Peyer's patch (tissue), 4 donors: ENCODE data around the gene NACC2.

Experiments
- CTCF ChIP-seq, 6 experiments: fragments of 450-650 bp in 4 of 6; fragments of 200-600 bp in 2 of 6; sonication (generic) in 1 of 6; IDR thresholded peaks; one replicate each; pipeline ENCODE4 v1.5.1; 2017 to 2019; ENCODE audit warnings: antibody characterized with exemption in 6 of 6, mild to moderate bottlenecking in 3 of 6, moderate library complexity in 1 of 6
- POLR2A ChIP-seq, 2 donors: fragments of 450-650 bp; IDR thresholded peaks; one replicate each; pipeline ENCODE4 v1.5.1; 2017; ENCODE audit warnings: antibody characterized with exemption in 2 of 2, mild to moderate bottlenecking in 2 of 2, moderate library complexity in 2 of 2

- no peak for TF ChIP-seq CTCF (IDR thresholded peaks at IDR 0.05)
- no peak for TF ChIP-seq POLR2A (IDR thresholded peaks at IDR 0.05)
These were observed 46.8 kb upstream of the NACC2 start for GRCh38 chr9:136141682-136142413.
